GM23338 (cell line): ENCODE results near the gene CITED1. TPM values are rescaled to one million over a fixed set of nuclear protein-coding genes. Genes with fewer than 3 reads are reported as not detected.

Source experiments
- polyA plus RNA-seq: library from polyadenylated mRNA; unstranded; fragments of >200 nt; fragmentation: Nextera tagmentation; extraction: Ambion mirVana; gene quantifications from 2 replicates; pipeline ENCODE4 v1.2.1, GENCODE V29; 2016
- small RNA-seq: library from RNA; depleted of rRNA; stranded (forward); fragments of <200 nt; gene quantifications from one replicate; pipeline ENCODE3, GENCODE V24; 2014; ENCODE audit warnings: low replicate concordance
- total RNA-seq: library from RNA; depleted of rRNA; stranded (reverse); fragments of >200 nt; shearing (Covaris generic); gene quantifications from 2 replicates; pipeline ENCODE4 v1.2.3, GENCODE V29; 2014; rRNA removed

The CITED1 gene
- total and polyA plus RNA-seq, 2 experiments from 2014 or later, result 0.45 to 1.1 TPM

Small RNAs within 50 kb of the gene (small RNA-seq; reads per million reads assigned to genes)
- gene RF00019, result not detected

Other genes starting within 250 kb of the CITED1 start
- 0.35 and 0.94 TPM in 2 replicates for gene RTL5, start 174.0 kb downstream of the CITED1 start, total RNA-seq
- 0.31 and 0.52 TPM in 2 replicates for gene RTL5, start 174.0 kb downstream of the CITED1 start, polyA plus RNA-seq
- 3.5 and 7.2 TPM in 2 replicates for gene PIN4, start 124.2 kb downstream of the CITED1 start, total RNA-seq
- gene PIN4, start 124.2 kb downstream of the CITED1 start, polyA plus RNA-seq, result 72.5 and 80.6 TPM in 2 replicates
- gene ERCC6L, start 66.9 kb downstream of the CITED1 start, total RNA-seq, result 21.2 and 23.1 TPM in 2 replicates
- 8.3 and 11.3 TPM in 2 replicates for gene ERCC6L, start 66.9 kb downstream of the CITED1 start, polyA plus RNA-seq
- gene RPS4X, start 28.7 kb downstream of the CITED1 start, total RNA-seq, result 550 and 572 TPM in 2 replicates
- 648 and 664 TPM in 2 replicates for gene RPS4X, start 28.7 kb downstream of the CITED1 start, polyA plus RNA-seq